LNCaP clone FGC (cell line): ENCODE data around the gene CEP164.
A peak's percentile ranks its signal among the peaks of the same experiment; 100 is the strongest.

Experiments
- DNase-seq: peaks from one replicate; pipeline ENCODE4 v3.0.0-alpha.2; 2011; ENCODE audit warnings: low read depth
- H3K4me3 ChIP-seq: 2 replicates; pipeline ENCODE4 v1.5.1; 2011; ENCODE audit warnings: mild to moderate bottlenecking, low read depth, low read length, control low read depth
- TF ChIP-seq, protein P1 (sequence below): IDR thresholded peaks from 2 replicates; pipeline ENCODE4 v1.5.1; 2012; ENCODE audit warnings: mild to moderate bottlenecking; ENCODE audit not compliant: control insufficient read depth, insufficient read depth; ENCODE audit errors: extremely low read depth

The CEP164 gene

DNA sequence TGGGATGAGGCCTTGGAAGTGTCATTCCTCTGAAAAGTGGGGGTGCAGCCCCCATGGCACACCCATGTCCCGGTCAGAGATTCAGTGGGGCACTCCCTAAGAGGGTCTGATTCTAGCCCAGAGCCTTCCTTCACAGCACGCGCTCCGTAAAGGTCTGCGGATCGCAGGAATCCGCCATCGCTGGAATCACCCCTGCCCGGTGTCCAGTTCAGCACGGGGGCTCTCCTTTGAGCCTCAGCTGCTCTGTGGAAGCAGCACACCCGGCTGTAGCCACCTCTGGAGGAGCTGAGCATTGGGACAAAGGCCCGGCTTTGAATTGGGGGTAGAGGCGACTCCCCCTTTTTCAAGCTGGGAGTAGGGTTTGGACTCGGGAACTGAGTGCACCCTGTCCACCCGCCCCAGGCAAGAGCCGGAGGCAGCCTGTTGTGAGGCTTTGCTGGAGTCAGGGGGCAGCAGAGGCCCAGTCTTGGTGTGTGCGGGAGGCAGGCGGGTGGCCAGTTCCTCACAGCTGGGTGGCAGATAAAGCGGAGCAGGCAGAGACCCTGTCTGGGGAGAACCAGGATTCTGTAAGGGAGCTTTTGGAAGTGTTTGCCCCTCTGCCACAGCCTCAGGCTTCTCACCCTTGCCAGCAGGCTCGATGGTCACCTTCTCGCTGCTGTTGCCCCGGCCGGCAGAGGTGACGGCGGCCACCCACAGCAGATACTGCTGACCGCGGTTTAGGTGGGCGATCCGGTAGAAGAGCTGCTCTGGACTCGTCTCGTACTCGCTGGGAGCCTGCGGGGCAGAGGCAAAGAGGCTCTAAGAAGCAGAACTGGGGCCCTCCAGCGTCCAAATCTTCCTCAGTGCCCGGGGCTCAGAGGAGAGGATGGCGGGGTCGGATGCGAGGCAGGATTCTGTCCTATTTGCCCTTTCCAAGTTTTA, 115.9 kb downstream of the CEP164 start:
- DNase-seq, result no peak
- TF ChIP-seq, protein P1, sequence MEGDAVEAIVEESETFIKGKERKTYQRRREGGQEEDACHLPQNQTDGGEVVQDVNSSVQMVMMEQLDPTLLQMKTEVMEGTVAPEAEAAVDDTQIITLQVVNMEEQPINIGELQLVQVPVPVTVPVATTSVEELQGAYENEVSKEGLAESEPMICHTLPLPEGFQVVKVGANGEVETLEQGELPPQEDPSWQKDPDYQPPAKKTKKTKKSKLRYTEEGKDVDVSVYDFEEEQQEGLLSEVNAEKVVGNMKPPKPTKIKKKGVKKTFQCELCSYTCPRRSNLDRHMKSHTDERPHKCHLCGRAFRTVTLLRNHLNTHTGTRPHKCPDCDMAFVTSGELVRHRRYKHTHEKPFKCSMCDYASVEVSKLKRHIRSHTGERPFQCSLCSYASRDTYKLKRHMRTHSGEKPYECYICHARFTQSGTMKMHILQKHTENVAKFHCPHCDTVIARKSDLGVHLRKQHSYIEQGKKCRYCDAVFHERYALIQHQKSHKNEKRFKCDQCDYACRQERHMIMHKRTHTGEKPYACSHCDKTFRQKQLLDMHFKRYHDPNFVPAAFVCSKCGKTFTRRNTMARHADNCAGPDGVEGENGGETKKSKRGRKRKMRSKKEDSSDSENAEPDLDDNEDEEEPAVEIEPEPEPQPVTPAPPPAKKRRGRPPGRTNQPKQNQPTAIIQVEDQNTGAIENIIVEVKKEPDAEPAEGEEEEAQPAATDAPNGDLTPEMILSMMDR, result peak; percentile 88
- H3K4me3 ChIP-seq, result no peak overlapping the region

DNA sequence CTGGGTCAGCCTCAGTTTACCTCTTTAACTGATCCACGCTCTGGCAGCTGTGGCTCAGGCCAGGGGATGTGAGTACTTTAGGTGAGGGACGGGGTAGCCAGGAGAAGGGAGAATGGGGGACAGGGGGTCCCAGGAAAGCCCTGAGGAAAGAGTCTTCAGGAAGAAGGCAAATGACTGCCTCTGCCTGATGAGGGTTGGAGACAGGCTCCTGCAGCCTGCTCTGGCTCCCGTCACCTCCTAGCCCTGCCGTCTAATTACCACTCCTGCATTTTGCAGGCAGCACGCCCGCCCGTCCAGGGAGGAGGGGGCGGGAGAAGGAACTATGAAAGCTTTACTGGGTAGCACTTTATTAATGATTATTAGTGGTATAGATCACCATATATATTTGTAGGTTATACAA, 116.6 kb downstream of the CEP164 start:
- H3K4me3 ChIP-seq, result no peak overlapping the region
- no peak for DNase-seq
- TF ChIP-seq, protein P1, result no peak

DNA sequence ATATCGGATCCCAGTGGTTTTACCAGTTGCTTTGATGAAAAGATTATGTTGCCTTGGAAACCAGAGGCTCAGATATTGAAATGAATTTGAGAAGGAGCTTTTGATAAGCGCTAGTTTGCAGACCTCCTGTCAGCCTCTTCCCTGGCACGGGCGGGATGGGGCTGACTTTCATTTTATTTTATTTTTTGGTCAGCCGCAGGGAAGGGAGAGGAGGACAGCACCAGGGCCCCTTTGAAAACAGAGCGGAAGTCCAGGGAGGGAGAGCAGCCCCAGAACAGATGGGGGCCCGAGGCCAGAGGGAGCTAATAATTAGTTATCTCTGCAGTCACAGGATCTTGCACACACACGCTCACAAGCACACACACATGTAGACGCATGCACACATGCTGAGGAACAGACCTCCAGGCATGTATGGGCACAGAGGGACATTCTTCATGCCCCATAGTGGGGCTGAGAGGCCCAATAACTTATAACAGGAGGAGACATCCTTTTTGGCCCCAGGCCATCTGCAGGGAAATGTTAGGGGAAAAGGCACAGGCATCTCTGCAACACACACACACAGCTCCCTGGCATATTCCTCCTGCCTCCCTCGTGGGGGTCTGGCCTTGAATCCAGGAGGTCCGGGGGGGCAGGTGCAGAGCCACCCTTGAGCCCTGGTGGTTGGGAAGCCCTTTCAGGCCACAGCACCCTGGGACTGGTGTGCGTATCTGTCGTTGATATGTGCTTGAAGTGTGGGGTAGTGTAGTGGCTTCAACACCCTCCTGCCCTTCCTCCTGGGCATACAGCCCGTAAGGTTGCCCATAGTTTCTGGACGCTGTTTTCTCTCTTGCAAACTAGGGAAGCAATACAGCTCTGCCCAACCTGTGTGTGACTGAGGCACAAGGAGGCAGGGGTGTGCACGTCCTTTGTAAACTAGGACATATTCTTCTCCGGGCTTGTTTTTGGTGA, 117.3 kb downstream of the CEP164 start:
- no peak for DNase-seq
- no peak overlapping the region for H3K4me3 ChIP-seq
- TF ChIP-seq, protein P1, result no peak

DNA sequence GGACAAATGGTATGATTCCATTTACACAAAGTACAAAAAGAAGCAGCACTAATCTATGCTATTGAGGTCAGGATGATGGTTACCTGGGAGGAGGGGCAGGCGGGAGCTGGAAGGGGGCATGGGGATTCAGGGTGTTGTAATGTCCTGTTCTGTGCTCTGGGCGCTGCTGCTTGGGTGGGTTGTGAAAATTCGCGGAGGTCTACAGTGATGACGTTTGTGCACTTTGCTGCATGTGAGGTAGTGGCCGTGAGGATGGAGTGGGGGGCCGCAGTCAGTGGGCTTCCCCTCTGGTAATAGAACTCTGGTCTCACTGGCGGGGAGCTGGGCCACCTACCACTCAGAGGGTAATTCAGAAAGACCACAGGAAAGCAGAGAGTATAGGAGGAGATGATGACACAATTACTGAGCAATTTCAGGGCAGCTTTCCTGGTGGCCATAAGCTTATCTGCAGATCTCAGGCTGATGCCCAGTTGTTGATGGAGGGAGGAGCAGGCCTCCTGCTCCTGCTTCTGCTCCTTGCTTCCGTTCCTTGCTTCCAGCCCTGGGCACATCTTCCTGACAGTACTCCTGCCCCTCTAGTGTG, 121.5 kb downstream of the CEP164 start:
- no peak for DNase-seq
- no peak overlapping the region for H3K4me3 ChIP-seq
- TF ChIP-seq, protein P1, result no peak

DNA sequence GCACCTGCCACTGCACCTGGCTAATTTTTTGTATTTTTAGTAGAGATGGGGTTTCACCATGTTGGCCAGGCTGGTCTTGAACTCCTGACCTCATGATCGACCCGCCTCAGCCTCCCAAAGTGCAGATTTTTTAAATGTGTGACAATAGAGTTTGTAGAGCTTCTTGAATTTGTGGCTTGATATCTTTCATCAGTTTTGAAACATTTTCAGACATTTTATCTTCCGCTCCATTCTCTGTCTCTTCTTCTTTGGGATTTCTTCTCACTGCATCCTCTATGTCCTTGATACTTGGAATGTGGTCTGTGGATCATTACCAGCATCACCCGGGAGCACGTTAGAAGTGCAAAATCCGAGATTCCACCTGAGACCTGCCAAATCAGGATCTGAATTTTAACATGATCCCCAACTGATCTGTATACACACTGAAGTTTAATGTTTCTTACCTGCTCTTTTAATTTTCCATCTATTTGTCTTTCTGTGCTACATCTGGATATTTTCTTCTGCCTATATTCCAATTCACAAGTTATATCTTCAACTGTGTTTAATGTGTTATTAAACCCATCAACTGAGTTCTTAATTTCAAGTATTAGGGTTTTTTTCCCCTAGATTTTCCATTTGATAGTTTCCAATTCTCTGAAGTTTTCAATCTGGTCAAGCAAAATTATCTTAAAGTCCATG, 126.4 kb downstream of the CEP164 start:
- DNase-seq, result no peak
- TF ChIP-seq, protein P1, result no peak
- H3K4me3 ChIP-seq, result no peak overlapping the region

DNA sequence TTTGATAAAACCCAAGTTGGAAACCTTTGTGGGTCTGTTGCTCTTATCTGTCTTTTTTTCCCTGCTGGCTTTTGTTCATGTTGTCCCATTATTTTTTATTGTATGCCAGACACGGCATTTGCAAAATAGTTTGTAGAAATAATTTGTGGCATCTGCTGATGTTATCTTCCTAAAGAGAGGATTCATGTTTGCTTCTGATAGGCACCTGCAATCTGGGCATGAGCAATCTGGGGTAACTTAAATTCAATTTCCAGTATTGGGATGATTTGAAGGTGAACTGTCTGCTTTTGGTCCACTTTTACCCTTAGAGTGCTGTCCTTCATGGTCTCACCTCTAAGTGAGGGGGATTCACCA, 126.9 kb downstream of the CEP164 start:
- TF ChIP-seq, protein P1, result no peak
- no peak overlapping the region for H3K4me3 ChIP-seq
- no peak for DNase-seq
